HG02798 (cell line): ENCODE data around the gene HDGFL2.

Experiments
- ATAC-seq: cut with Tn5 transposase; IDR thresholded peaks from one replicate; pipeline ENCODE4 v1.9.1; 2021; ENCODE audit warnings: mild to moderate bottlenecking; ENCODE audit not compliant: unreplicated experiment, poor library complexity

The HDGFL2 gene

DNA sequence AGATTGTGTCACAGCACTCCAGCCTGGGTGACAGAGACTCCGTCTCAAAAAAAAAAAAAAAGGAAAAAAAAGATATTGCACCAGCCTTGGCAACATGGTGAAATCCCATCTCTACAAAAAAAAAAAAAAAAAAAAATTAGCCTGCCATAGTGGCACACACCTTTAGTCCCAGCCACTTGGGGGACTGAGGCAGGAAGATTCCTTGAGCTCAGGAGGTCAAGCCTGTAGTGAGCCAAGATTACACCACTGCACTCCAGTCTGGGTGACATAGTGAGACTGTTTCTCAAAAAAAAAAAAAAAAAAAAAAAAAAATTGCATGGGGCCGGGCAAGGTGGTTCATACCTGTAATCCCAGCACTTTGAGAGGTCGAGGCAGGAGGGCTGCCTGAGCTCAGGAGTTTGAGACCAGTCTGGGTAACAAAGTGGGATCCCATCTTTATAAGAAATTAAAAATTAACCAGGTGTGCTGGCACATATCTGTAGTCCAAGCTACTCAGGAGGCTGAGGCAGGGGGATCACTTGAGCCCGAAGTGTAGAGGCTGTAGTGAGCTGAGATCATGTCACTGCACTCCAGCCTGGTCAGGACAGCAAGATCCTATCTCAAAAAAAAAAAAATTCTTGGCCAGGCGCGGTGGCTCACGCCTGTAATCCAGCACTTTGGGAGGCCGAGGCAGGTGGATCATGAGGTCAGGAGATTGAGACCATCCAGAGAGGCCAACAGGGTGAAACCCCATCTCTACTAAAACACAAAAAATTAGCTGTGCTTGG lies 7.1 kb upstream of the HDGFL2 start:
- ATAC-seq = no peak

DNA sequence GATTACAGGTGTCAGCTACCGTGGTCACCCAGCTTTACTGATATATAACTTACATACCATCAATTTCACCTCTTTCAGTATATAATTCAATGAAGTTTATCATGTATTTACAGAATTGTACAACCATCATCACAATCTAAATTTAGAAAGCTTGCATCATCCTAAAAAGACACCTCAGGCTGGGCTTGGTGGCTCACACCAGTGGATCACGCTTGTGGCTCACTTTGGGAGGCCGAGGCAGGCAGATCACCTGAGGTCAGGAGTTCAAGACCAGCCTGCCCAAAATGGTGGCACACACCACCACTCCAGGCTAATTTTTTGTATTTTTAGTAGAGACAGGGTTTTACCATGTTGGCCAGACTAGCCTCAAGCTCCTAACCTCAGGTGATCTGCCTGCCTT lies 4.3 kb upstream of the HDGFL2 start:
- no peak for ATAC-seq

GRCh38 chr19:4471403-4472173 lies 509 bp upstream of the HDGFL2 start:
- ATAC-seq = peak; percentile 88

GRCh38 chr19:4473011-4473762 lies 1.1 kb downstream of the HDGFL2 start:
- ATAC-seq = no peak

DNA sequence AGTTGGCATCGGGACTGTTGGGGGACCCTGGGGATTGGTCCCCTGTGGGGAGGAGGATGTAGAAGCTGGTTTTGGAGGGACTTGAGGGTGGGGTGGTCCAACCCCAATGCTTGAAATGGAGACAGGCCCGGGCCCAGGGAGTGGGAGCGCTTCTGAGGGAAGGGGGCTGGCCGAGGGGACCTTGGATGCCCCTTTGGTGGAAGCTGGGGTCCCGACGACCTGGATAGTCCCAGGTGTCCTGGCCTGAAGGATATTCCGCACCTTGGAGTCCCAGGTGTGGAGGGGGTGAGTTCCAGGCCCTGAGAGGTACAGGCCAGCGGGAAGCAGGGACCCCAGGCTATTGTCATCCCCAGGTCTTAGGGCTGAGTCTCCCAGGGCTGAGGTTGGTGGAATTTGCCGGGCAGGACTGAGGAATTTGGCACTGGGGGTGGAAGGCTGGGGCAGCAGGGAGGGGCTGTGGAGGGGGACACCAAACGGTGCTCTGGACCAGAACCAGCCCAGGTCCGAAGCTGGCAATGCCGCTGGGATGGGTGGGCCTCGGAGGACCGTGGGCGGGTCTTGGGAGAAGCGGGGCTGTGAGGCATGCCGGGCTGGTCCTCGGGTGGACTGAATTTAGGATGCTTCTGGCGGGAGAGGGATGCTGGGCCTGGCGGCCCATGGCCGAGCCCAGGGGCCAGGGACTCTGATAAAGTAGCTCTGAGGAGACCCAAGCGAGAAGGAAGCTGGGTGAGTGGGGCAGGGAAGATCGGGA lies 1.8 kb downstream of the HDGFL2 start:
- no peak for ATAC-seq

DNA sequence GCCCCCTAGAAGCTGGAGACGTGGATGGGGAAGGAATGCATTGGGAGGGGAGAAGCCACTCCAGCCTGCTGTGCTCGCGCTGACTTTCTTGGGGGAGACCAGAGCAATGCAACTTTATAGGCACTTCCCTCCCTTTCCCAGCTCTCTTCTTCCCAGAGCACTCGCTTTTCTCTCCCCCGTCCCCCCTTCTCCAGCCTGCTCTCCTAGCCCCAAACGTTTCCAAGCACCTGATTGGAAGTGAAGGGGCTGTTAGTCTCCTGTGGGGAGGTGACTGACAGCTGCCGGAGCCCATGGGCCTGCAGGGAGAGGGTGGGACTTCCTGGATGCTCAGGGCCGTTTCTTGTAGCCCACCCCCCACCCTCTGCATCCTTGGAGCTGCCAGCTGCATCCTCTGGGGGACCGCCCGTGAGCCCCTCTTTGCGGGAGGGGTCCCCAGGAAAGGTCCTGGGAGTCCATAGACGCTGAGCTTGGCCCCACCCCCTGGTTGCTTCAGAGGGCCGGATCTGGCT lies 2.5 kb downstream of the HDGFL2 start:
- ATAC-seq = no peak

- no peak for ATAC-seq
Measured at GRCh38 chr19:4477034-4477801, 5.1 kb downstream of the HDGFL2 start.

GRCh38 chr19:4482721-4483364 lies 10.7 kb downstream of the HDGFL2 start:
- ATAC-seq = no peak

- no peak for ATAC-seq
Measured at GRCh38 chr19:4483385-4483784, 11.3 kb downstream of the HDGFL2 start.

GRCh38 chr19:4487572-4487971 lies 15.5 kb downstream of the HDGFL2 start:
- no peak for ATAC-seq

DNA sequence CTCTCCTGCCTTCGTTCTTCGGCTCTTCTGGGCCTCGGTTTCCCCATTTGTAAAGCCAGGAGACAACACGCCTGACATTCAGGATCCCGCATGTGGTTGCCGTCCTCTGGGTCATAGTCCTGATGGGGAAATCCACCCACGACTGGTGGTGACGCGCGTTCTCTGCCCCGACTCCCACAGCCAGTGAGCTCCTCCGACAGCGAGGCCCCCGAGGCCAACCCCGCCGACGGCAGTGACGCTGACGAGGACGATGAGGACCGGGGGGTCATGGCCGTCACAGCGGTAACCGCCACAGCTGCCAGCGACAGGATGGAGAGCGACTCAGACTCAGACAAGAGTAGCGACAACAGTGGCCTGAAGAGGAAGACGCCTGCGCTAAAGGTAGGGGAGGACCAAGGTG lies 16.4 kb downstream of the HDGFL2 start:
- ATAC-seq = no peak

GRCh38 chr19:4491446-4491845 lies 19.3 kb downstream of the HDGFL2 start:
- no peak for ATAC-seq

DNA sequence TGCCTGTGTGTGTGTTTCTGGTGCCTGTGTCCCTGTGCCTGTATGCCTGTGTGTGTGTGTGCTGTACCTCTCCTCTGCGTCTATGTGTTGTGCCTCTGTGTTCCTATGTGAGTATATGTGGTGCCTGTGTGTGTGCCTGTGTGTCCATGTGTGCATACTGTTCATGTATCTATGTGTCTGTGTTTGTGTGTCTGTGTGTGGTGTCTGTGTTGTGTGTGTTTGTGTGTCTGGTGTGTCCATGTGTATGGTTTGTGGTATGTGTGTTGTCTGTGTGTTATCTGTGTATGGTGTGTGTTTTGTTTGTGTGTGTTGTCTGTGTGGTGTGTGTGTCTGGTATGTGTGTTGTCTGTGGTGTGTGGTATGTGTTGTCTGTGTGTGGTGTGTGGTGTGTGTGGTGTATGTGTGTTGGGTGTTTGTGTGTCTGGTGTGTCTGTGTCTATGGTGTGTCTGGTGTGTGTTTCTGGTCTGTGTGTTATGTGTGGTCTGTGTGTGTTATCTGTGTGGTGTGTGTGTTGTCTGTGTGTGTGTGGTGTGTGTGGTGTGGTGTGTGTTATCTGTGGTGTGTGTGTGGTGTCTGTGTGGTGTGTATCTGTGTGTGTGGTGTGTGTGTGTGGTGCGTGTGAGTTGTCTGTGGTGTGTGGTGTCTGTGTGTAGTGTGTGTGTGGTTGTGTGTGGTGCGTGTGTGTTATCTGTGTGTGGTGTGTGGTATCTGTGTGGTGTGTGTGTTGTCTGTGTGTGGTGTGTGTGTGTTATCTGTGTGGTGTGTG lies 20.4 kb downstream of the HDGFL2 start:
- ATAC-seq = no peak

DNA sequence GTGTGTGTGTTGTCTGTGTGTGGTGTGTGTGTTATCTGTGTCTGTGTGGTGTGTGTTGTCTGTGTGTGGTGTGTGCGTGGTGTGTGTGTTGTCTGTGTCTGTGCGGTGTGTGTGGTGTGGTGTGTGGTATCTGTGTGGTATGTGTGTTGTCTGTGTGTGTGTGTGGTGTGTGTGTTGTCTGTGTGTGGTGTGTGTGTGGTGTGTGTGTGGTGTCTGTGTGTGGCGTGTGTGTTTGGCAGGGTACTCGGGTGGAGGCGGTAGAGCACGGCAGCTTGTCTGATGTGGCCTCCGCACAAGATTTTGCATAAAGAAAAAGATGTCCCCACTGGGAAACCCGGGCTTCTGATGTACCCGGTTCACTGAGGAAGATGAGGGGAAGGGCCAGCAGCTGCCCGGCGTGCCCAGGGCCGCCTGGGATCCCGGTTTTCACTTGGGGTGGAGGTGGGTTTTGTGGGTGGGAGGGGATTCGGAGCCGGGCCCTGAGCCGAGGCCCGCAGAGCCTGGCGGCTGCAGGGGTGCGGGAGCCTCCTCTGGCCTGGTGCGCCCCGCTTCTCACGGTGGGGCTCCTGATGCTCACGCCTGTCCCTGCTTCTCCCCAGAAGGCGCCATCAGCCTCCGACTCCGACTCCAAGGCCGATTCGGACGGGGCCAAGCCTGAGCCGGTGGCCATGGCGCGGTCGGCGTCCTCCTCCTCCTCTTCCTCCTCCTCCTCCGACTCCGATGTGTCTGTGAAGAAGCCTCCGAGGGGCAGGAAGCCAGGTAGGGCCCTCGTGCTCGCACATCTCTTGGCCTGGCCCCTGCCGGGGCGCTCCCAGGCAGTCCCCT lies 21.2 kb downstream of the HDGFL2 start:
- ATAC-seq = no peak

GRCh38 chr19:4493929-4494690 lies 22.0 kb downstream of the HDGFL2 start:
- ATAC-seq = no peak

DNA sequence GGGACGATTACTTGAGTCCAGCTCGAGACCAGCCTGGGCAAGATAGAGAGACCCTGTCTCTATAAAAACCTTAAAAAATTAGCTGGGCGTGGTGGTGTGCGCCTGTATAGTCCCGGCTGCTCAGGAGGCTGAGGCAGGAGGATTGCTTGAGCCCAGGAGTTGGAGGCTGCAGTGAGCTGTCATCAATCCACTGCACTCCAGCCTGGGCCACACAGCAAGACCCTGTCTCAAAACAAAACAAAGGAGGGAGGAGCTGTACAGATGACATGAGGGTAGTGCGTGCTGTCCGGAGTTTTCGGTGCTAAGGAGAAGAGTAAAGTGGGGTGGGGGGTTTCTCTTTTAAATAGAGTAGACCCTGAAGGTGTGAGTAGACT lies 22.6 kb downstream of the HDGFL2 start:
- ATAC-seq = no peak

- no peak for ATAC-seq
Measured at GRCh38 chr19:4495471-4495870, 23.4 kb downstream of the HDGFL2 start.
